WERI-Rb-1 (cell line): ENCODE results near the gene SLC35A4.

Experiments used
- DNase-seq: peaks from one replicate; pipeline ENCODE4 v3.0.0-alpha.2; 2020
- H3K27ac ChIP-seq: fragments of 250-450 bp; sonication (Bioruptor Pico); 2 replicates; pipeline ENCODE4 v1.5.1; 2020; ENCODE audit warnings: mild to moderate bottlenecking, moderate library complexity
- H3K27me3 ChIP-seq: fragments of 250-450 bp; sonication (Bioruptor Pico); 2 replicates; pipeline ENCODE4 v1.5.1; 2021; ENCODE audit warnings: mild to moderate bottlenecking, low read depth, moderate library complexity; ENCODE audit not compliant: insufficient read depth, severe bottlenecking
- H3K36me3 ChIP-seq: fragments of 250-450 bp; sonication (Bioruptor Pico); 2 replicates; pipeline ENCODE4 v1.5.1; 2020; ENCODE audit warnings: mild to moderate bottlenecking, moderate library complexity
- H3K4me3 ChIP-seq: 2 replicates; pipeline ENCODE4 v1.5.1; 2011; ENCODE audit warnings: low read depth, mild to moderate bottlenecking, control low read depth, low read length
- H3K9me3 ChIP-seq: fragments of 250-450 bp; sonication (Bioruptor Pico); 2 replicates; pipeline ENCODE4 v1.5.1; 2021; ENCODE audit warnings: mild to moderate bottlenecking, moderate library complexity; ENCODE audit not compliant: severe bottlenecking
- TF ChIP-seq, protein P1 (sequence below): IDR thresholded peaks from 2 replicates; pipeline ENCODE4 v1.5.1; 2011; ENCODE audit warnings: low read depth, mild to moderate bottlenecking, control low read depth, inconsistent platforms, low read length

The SLC35A4 gene

DNA sequence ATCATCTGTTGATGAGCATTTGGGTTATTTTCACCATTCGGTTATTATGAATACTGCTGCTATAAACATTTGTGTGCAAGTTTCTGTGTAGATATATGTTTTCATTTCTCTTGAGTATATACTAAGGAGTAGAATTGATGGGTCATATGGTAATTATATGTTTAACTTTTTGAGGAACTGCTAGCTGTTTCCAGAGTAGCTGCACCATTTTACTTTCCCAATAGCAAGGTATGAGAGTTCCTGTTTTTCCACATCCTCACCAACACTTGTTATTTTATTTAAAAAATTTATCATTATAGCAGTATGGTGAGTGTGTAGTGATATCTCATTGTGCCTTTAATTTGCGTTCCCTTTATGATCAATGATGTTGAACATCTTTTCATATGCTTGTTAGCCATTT is 39.1 kb downstream of the SLC35A4 start:
- no peak overlapping the region for H3K4me3 ChIP-seq
- TF ChIP-seq, protein P1, sequence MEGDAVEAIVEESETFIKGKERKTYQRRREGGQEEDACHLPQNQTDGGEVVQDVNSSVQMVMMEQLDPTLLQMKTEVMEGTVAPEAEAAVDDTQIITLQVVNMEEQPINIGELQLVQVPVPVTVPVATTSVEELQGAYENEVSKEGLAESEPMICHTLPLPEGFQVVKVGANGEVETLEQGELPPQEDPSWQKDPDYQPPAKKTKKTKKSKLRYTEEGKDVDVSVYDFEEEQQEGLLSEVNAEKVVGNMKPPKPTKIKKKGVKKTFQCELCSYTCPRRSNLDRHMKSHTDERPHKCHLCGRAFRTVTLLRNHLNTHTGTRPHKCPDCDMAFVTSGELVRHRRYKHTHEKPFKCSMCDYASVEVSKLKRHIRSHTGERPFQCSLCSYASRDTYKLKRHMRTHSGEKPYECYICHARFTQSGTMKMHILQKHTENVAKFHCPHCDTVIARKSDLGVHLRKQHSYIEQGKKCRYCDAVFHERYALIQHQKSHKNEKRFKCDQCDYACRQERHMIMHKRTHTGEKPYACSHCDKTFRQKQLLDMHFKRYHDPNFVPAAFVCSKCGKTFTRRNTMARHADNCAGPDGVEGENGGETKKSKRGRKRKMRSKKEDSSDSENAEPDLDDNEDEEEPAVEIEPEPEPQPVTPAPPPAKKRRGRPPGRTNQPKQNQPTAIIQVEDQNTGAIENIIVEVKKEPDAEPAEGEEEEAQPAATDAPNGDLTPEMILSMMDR = no peak
- no peak for DNase-seq
- H3K27me3 ChIP-seq = no peaks in the 10 kb centered on the region
- H3K9me3 ChIP-seq = no peaks in the 10 kb centered on the region
- no peak overlapping the region for H3K27ac ChIP-seq
- no peaks in the 10 kb centered on the region for H3K36me3 ChIP-seq

DNA sequence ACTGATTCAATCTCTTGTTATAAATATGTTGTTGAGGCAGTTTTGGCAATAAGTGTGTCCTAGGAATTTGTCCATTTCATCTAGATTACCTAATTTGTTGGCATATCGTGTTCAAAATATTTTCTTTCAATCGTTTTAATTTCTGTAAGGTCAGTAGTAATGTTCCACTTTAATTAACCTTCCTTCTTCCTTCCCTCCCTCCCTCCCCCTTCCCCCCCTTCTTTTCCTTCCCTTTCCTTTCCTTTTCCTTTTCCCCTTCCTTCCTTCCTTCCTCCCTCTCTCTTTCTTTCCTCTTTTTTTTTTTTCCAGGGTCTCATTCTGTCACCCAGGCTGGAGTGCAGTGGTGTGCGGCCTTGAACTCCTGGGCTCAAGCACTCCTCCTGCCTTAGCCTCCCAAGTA is 41.3 kb downstream of the SLC35A4 start:
- Histone ChIP-seq H3K4me3 (no peak overlapping the region), H3K27ac (no peak overlapping the region), H3K27me3 (no peaks in the 10 kb centered on the region), H3K36me3 (no peaks in the 10 kb centered on the region), H3K9me3 (no peaks in the 10 kb centered on the region)
- DNase-seq = no peak
- TF ChIP-seq, protein P1 = no peak

DNA sequence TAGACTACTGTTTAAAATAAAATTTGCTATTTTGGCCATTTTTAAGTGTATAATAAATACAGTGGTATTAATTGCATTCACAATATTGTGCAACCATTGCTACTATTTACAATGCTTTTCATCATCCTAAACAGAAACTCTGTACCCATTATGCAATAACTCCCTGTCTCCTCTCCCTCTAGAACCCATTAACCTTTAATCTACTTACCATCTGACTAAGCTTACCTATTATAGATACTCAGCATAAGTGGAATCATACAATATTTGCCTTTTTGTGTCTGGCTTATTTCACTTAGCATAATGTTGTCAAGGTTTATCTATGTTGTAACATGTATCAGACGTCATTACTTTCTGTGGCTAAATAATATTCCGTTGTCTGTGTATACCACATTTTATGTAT is 42.4 kb downstream of the SLC35A4 start:
- TF ChIP-seq, protein P1 = no peak
- Histone ChIP-seq H3K27ac (no peak overlapping the region), H3K9me3 (no peaks in the 10 kb centered on the region), H3K4me3 (no peak overlapping the region), H3K27me3 (no peaks in the 10 kb centered on the region), H3K36me3 (no peaks in the 10 kb centered on the region)
- DNase-seq = no peak

DNA sequence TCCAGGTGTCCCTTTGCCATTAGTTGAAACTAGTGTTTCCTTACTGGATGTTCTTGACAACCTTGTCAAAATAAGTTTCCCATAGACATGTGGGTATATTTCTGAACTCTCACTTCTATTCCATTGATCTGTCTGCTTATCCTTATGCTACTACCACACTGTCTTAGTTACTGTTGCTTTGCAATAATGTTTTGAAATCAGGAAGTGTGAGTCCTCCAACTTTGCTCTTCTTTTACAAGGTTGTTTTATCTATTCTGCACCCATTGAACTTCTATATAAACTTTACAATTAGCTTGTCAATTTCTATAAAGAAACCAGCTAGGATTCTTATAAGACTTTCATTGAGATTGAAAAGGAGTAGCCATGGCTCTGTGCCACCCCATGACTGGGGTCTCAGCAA is 44.1 kb downstream of the SLC35A4 start:
- Histone ChIP-seq H3K36me3 (no peaks in the 10 kb centered on the region), H3K27ac (no peak overlapping the region), H3K9me3 (no peaks in the 10 kb centered on the region), H3K27me3 (no peaks in the 10 kb centered on the region), H3K4me3 (no peak overlapping the region)
- TF ChIP-seq, protein P1 = no peak
- no peak for DNase-seq

DNA sequence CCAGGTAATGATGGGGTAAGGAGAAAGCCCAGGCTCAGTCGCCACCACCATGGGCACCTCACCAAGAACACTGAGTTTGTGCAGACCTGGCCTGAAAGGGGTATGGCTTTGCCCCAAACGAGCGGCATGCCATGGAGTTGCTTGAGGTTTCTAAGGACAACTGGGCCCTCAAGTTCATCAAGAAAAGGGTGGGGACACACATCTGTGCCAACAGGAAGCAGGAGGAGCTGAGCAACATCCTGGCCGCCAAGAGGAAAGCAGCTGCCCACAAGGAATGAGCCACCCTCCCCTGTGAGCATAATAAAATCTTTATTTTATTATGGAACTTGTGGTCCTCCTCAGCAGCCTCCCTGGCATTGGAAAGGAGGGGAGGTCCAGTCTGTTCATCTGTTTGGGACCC is 44.5 kb downstream of the SLC35A4 start:
- no peaks in the 10 kb centered on the region for H3K9me3 ChIP-seq
- TF ChIP-seq, protein P1 = no peak
- H3K36me3 ChIP-seq = no peaks in the 10 kb centered on the region
- DNase-seq = no peak
- no peaks in the 10 kb centered on the region for H3K27me3 ChIP-seq
- no peak overlapping the region for H3K27ac ChIP-seq
- no peak overlapping the region for H3K4me3 ChIP-seq

DNA sequence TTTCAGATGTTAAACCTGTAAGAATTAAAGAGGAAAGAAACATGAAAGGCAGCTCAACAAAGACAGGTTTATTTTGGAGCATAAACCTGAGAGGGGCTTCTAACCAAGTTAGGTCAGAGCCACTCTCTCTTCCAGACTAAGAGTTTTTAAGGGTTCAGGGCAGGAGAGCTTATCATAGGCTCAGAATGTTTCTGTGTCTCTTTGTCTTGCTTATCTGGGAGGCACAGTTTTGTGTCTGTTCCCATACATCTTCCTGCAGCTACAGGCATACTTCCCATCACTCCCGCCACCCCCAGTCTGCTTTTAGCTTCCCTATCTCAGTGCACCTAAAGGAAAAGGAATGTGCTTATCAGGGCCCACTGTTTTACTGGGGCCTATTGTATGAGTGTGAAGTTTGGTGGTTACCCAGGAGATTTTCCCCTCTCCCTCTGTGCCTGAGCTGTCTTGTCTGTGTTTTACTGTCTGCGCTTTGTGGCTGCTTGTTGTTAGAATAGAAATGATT is 46.4 kb downstream of the SLC35A4 start:
- no peak for DNase-seq
- no peak overlapping the region for H3K4me3 ChIP-seq
- no peaks in the 10 kb centered on the region for H3K27me3 ChIP-seq
- TF ChIP-seq, protein P1 = no peak
- no peaks in the 10 kb centered on the region for H3K36me3 ChIP-seq
- H3K9me3 ChIP-seq = no peaks in the 10 kb centered on the region
- H3K27ac ChIP-seq = no peak overlapping the region
